HepG2 (cell line): ENCODE data around the gene KRT84. TPM values are rescaled to one million over a fixed set of nuclear protein-coding genes. Genes with fewer than 3 reads are reported as not detected.

Source experiments
- ATAC-seq: fragments of 200-7000 bp; cut with Tn5 transposase; 3 replicates; pipeline ENCODE4 v1.9.1; 2020; ENCODE audit warnings: mild to moderate bottlenecking, moderate library complexity
- BruUV-seq: library from RNA; stranded (reverse); fragments of 400-500 nt; replicated peaks from 2 replicates; lab custom pipeline; 2021; lab: Mats Ljungman, UMichigan
- CTCF ChIA-PET: fragments of 300-600 bp; formaldehyde crosslinking; extraction: SDS; loops from one replicate; lab custom pipeline; 2021; ENCODE audit warnings: low total read pairs, inconsistent platforms, low intra/inter-chr PET ratio; lab: Yijun Ruan, JAX
- POLR2A ChIA-PET: fragments of 350-600 bp; sonication (Branson Sonifier 250); formaldehyde crosslinking; loops from one replicate; lab custom pipeline; 2020; ENCODE audit warnings: antibody characterized with exemption, inconsistent platforms; lab: Yijun Ruan, JAX
- DNase-seq: peaks from one replicate; pipeline ENCODE4 v3.0.0-alpha.2; 2015; ENCODE audit warnings: low spot score
- FAIRE-seq: peaks from 3 replicates; lab custom pipeline; 2011; peaks lifted over from hg19 to GRCh38; lab: Jason Lieb, UNC
- H2AFZ ChIP-seq: one replicate; pipeline ENCODE4 v1.6.1; 2011; ENCODE audit warnings: low read length, inconsistent platforms
- H3K27ac ChIP-seq: fragments of 300-600 bp; 3 replicates; pipeline ENCODE4 v1.8.0; 2011; ENCODE audit warnings: mixed run types, mild to moderate bottlenecking, mixed read lengths, low read length, inconsistent platforms; ENCODE audit not compliant: insufficient read depth; ENCODE audit errors: extremely low read length
- H3K27me3 ChIP-seq, 2 experiments: fragments of 200-600 bp in 1 of 2; 2 replicates in 1 of 2; 3 replicates in 1 of 2; pipeline versions ENCODE4 v1.6.0 to v1.8.0; 2011; ENCODE audit warnings: low read length in 2 of 2, mild to moderate bottlenecking in 2 of 2, moderate library complexity in 2 of 2, inconsistent platforms in 1 of 2; ENCODE audit not compliant: insufficient read depth in 2 of 2, control insufficient read depth in 1 of 2
- H3K36me3 ChIP-seq, 2 experiments: fragments of 200-600 bp in 1 of 2; replicated peaks in 1 of 2; 2 replicates in 1 of 2; 3 replicates in 1 of 2; pipeline versions ENCODE4 v1.5.1 to v1.8.0; 2011; ENCODE audit warnings: low read length in 2 of 2, inconsistent platforms in 1 of 2; ENCODE audit not compliant: insufficient read depth in 2 of 2, control insufficient read depth in 1 of 2
- H3K4me1 ChIP-seq: 2 replicates; pipeline ENCODE4 v1.5.1; 2012; ENCODE audit warnings: low read length, inconsistent platforms; ENCODE audit not compliant: insufficient read depth
- H3K4me2 ChIP-seq: 2 replicates; pipeline ENCODE4 v1.6.0; 2011; ENCODE audit warnings: low read depth, low read length, inconsistent platforms
- H3K4me3 ChIP-seq, 3 experiments: fragments of 200-600 bp in 1 of 3; sonication (generic), shearing (Covaris generic) in 1 of 3; replicated peaks in 1 of 3; 2 replicates each; pipeline ENCODE4 v1.5.1; 2011 to 2016; ENCODE audit warnings: low read length in 3 of 3, inconsistent platforms in 2 of 3, low read depth in 2 of 3, mild to moderate bottlenecking in 2 of 3, control low read depth in 1 of 3, mixed read lengths in 1 of 3; ENCODE audit not compliant: insufficient read depth in 1 of 3
- H3K79me2 ChIP-seq: one replicate; pipeline ENCODE4 v1.6.1; 2011; ENCODE audit warnings: low read length, inconsistent platforms; ENCODE audit not compliant: insufficient read depth
- H3K9ac ChIP-seq: 2 replicates; pipeline ENCODE4 v1.6.0; 2011; ENCODE audit warnings: mild to moderate bottlenecking, low read depth, low read length, inconsistent platforms; ENCODE audit not compliant: insufficient read depth
- H3K9me3 ChIP-seq: 2 replicates; pipeline ENCODE4 v1.5.1; 2012; ENCODE audit warnings: mild to moderate bottlenecking, low read length
- H4K20me1 ChIP-seq: 2 replicates; pipeline ENCODE4 v1.6.0; 2011; ENCODE audit warnings: inconsistent platforms, mild to moderate bottlenecking, low read length, moderate library complexity; ENCODE audit not compliant: insufficient read depth
- ARID5B ChIP-seq: IDR thresholded peaks from 2 replicates; pipeline ENCODE4 v1.4.0; 2020; ENCODE audit warnings: mild to moderate bottlenecking, missing genetic modification reagents
- CAMTA2 ChIP-seq: sonication (generic); formaldehyde crosslinking; IDR thresholded peaks from 2 replicates; pipeline ENCODE4 v1.4.0; 2020; ENCODE audit warnings: mild to moderate bottlenecking, missing genetic modification reagents, borderline replicate concordance
- MATR3 ChIP-seq: sonication (generic); formaldehyde crosslinking; IDR thresholded peaks from 2 replicates; pipeline ENCODE4 v1.4.0; 2020; ENCODE audit warnings: missing genetic modification reagents
- MIER3 ChIP-seq: IDR thresholded peaks from 2 replicates; pipeline ENCODE4 v1.6.1; 2016; ENCODE audit warnings: missing compliant biosample characterization, borderline replicate concordance
- NR2F1 ChIP-seq, 2 experiments: fragments of 450-650 bp in 1 of 2; formaldehyde crosslinking in 1 of 2; IDR thresholded peaks; 2 replicates each; pipeline versions ENCODE4 v1.5.0 to v1.6.1; 2016 to 2020; ENCODE audit warnings: mild to moderate bottlenecking in 1 of 2, missing compliant biosample characterization in 1 of 2, missing genetic modification reagents in 1 of 2, moderate library complexity in 1 of 2
- PAF1 ChIP-seq: IDR thresholded peaks from 2 replicates; pipeline ENCODE4 v1.6.1; 2016; ENCODE audit warnings: missing genetic modification reagents, missing compliant biosample characterization
- PATZ1 ChIP-seq: sonication (generic); formaldehyde crosslinking; IDR thresholded peaks from 2 replicates; pipeline ENCODE4 v1.4.0; 2020; ENCODE audit warnings: missing genetic modification reagents
- RAD51 ChIP-seq: fragments of 450-650 bp; IDR thresholded peaks from 2 replicates; pipeline ENCODE4 v1.6.1; 2016; ENCODE audit warnings: borderline replicate concordance
- RARA ChIP-seq: IDR thresholded peaks from 2 replicates; pipeline ENCODE4 v1.6.1; 2016; ENCODE audit warnings: missing genetic modification reagents, missing compliant biosample characterization
- RBM22 ChIP-seq: fragments of 200-400 bp; formaldehyde crosslinking; optimal IDR thresholded peaks from 2 replicates; pipeline ENCODE3; 2017; ENCODE audit warnings: mild to moderate bottlenecking, low read length, moderate library complexity
- TEAD2 ChIP-seq: sonication (generic); formaldehyde crosslinking; IDR thresholded peaks from 2 replicates; pipeline ENCODE4 v1.9.0; 2021; ENCODE audit warnings: missing genetic modification reagents
- YY1 ChIP-seq: IDR thresholded peaks from 2 replicates; pipeline ENCODE4 v1.6.1; 2011; ENCODE audit warnings: low read length, low read depth, moderate library complexity, mild to moderate bottlenecking; ENCODE audit not compliant: insufficient read depth, insufficient replicate concordance
- ZBTB3 ChIP-seq: sonication (generic); formaldehyde crosslinking; IDR thresholded peaks from 2 replicates; pipeline ENCODE4 v1.4.0; 2020; ENCODE audit warnings: low read depth, mild to moderate bottlenecking, moderate library complexity, missing genetic modification reagents, borderline replicate concordance
- ZNF431 ChIP-seq: sonication (generic); formaldehyde crosslinking; IDR thresholded peaks from 2 replicates; pipeline ENCODE4 v1.9.0; 2022; ENCODE audit warnings: missing genetic modification reagents, low read depth, mild to moderate bottlenecking, borderline replicate concordance
- WGBS: methylation state at CpG from one replicate; pipeline ENCODE4 v1.1.6; 2017; ENCODE audit warnings: low lambda C conversion rate; 5-methylcytosine and 5-hydroxymethylcytosine counted together
- in situ Hi-C: cut with HindIII; loops from 2 replicates; pipeline ENCODE4 v1.10.0; 2017; ENCODE audit warnings: low pct_unique_long_range_greater_than_20kb; ENCODE audit not compliant: extremely low pct_ligation_motif_present
- intact Hi-C: fragments of 100-400 bp; cut with micrococcal nuclease; formaldehyde crosslinking; loops from one replicate; pipeline ENCODE4 v1.10.0; 2022; ENCODE audit not compliant: unreplicated experiment
- polyA plus RNA-seq, 8 experiments: library from polyadenylated mRNA; depleted of rRNA in 3 of 8; stranded (reverse) in 7 of 8; unstranded in 1 of 8; fragments of >200 nt; fragmentation: Illumina TruSeq in 4 of 8; extraction: Trizol in 4 of 8; gene quantifications; 2 replicates each; pipeline versions ENCODE4 v1.2.1 to v1.2.3, GENCODE V29; 2011 to 2016; ENCODE audit warnings: low read depth in 4 of 8, missing spikeins in 1 of 8, mixed read lengths in 1 of 8; ENCODE audit not compliant: insufficient read depth in 1 of 8
- total RNA-seq, 5 experiments: library from RNA; depleted of rRNA; stranded (reverse); fragments of >200 nt; fragmentation: Illumina TruSeq; extraction: Trizol; gene quantifications; 2 replicates each; pipeline ENCODE4 v1.2.3, GENCODE V29; 2016; ENCODE audit warnings: low read depth in 1 of 5

The KRT84 gene
- total and polyA plus RNA-seq, 2 of the 13 experiments (the other 11 are each of a cell fraction or from before 2014, with no cell fraction given): not detected

- ChIA-PET POLR2A (no interaction called here), CTCF (no interaction called here)
- no peak for FAIRE-seq
- Histone ChIP-seq H3K36me3 (no peaks in the 10 kb centered on the region), H2AFZ (no peak overlapping the region), H3K9ac (no peak overlapping the region), H4K20me1 (no peaks in the 10 kb centered on the region), H3K79me2 (no peaks in the 10 kb centered on the region), H3K27me3 (peaks cover 1 to 16% of the 10 kb centered on the region in 2 experiments; a peak in 4 of 5 replicates), H3K27ac (no peak overlapping the region), H3K4me2 (no peak overlapping the region), H3K4me1 (peaks cover 5% of the 10 kb centered on the region; the same call in 1 of the 2 replicates), H3K9me3 (no peaks in the 10 kb centered on the region), H3K4me3 (no peak overlapping the region)
- TF ChIP-seq RARA (CRISPR knock-in tag) (no peak), PAF1 (no peak), MATR3 (no peak), RBM22 (no peak), MIER3 (no peak), TEAD2 (CRISPR knock-in tag) (no peak), CAMTA2 (CRISPR knock-in tag) (no peak), NR2F1 (CRISPR knock-in tag; IDR thresholded peaks at IDR 0.05) (no peak), PATZ1 (CRISPR knock-in tag) (no peak), ZBTB3 (CRISPR knock-in tag) (no peak), RAD51 (no peak), ARID5B (no peak), ZNF431 (no peak), YY1 (no peak)
- in situ Hi-C loops (no loop called here), intact Hi-C loops (no loop called here)
- no peak for ATAC-seq
- WGBS: 2% methylated on average over 6 of the region's 7 CpGs
- no TSS peak for BruUV-seq
- no peak for DNase-seq
Measured at GRCh38 chr12:52360106-52360662, 25.3 kb downstream of the KRT84 start.
